Endodermal cell (in vitro differentiated cells): Measurements from ENCODE around the gene COLEC11. TPM values are rescaled to one million over a fixed set of nuclear protein-coding genes. Genes with fewer than 3 reads are reported as not detected.

ENCODE experiments used
- DNase-seq: peaks from one replicate; pipeline ENCODE4 v3.0.0-alpha.2; 2017
- H3K27ac ChIP-seq: 2 replicates; pipeline ENCODE4 v1.5.1; 2013; ENCODE audit warnings: mild to moderate bottlenecking, low read depth, low read length, moderate library complexity
- H3K27me3 ChIP-seq: 2 replicates; pipeline ENCODE4 v1.6.1; 2013; ENCODE audit warnings: mild to moderate bottlenecking, low read length, moderate library complexity; ENCODE audit not compliant: insufficient read depth, control insufficient read depth, poor library complexity, severe bottlenecking
- H3K36me3 ChIP-seq: 2 replicates; pipeline ENCODE4 v1.7.0; 2013; ENCODE audit warnings: mild to moderate bottlenecking, low read length, moderate library complexity; ENCODE audit not compliant: control insufficient read depth, insufficient read depth
- H3K4me1 ChIP-seq: one replicate; pipeline ENCODE4 v1.7.0; 2013; ENCODE audit warnings: low read length; ENCODE audit not compliant: control insufficient read depth, insufficient read depth
- H3K4me3 ChIP-seq: 2 replicates; pipeline ENCODE4 v1.5.1; 2013; ENCODE audit warnings: mild to moderate bottlenecking, low read length, moderate library complexity
- H3K9ac ChIP-seq: 2 replicates; pipeline ENCODE4 v1.6.1; 2013; ENCODE audit warnings: mild to moderate bottlenecking, low read length, moderate library complexity; ENCODE audit not compliant: poor library complexity, severe bottlenecking; ENCODE audit errors: extremely low read depth
- H3K9me3 ChIP-seq: 2 replicates; pipeline ENCODE4 v1.6.1; 2013; ENCODE audit warnings: mild to moderate bottlenecking, low read length, moderate library complexity; ENCODE audit not compliant: control insufficient read depth
- H3K27ac Mint-ChIP-seq: 2 replicates; pipeline ENCODE4 v1.8.0; 2020; ENCODE audit warnings: mixed read lengths
- H3K27me3 Mint-ChIP-seq: 2 replicates; pipeline ENCODE4 v1.8.0; 2021; ENCODE audit warnings: mild to moderate bottlenecking, mixed read lengths; ENCODE audit not compliant: insufficient read depth
- H3K36me3 Mint-ChIP-seq: 2 replicates; pipeline ENCODE4 v1.8.0; 2020; ENCODE audit warnings: low read depth, mixed read lengths
- H3K4me1 Mint-ChIP-seq: 2 replicates; pipeline ENCODE4 v1.8.0; 2020; ENCODE audit warnings: mixed read lengths
- H3K4me3 Mint-ChIP-seq: 2 replicates; pipeline ENCODE4 v1.8.0; 2020; ENCODE audit warnings: mild to moderate bottlenecking, moderate library complexity, mixed read lengths
- H3K9me3 Mint-ChIP-seq: 2 replicates; pipeline ENCODE4 v1.8.0; 2020; ENCODE audit warnings: mild to moderate bottlenecking, mixed read lengths
- CTCF ChIP-seq: fragments of 200-600 bp; sonication (generic); conservative IDR thresholded peaks from 2 replicates; pipeline ENCODE4 v1.5.0; 2021; ENCODE audit warnings: antibody characterized with exemption, mild to moderate bottlenecking
- WGBS, 2 experiments: methylation state at CpG; one replicate each; pipeline versions ENCODE4 v1.1.5 to v1.1.7; 2013; ENCODE audit warnings: missing lambda C conversion rate in 2 of 2, mixed read lengths in 1 of 2; ENCODE audit not compliant: insufficient coverage in 1 of 2, insufficient read length in 1 of 2; 5-methylcytosine and 5-hydroxymethylcytosine counted together
- total RNA-seq, 2 donors: library from RNA; stranded (reverse); fragmentation: NEBNext Ultra II Directional in 1 of 2; extraction: Animal tissue kit (Norgen Biotek cat#: 25700) in 1 of 2; gene quantifications; 2 replicates in 1 of 2; 3 replicates in 1 of 2; pipeline ENCODE4 v1.2.1, GENCODE V29; 2021

COLEC11 gene
- total RNA-seq, 2 donors from 2014 or later = 1.1 to 1.5 TPM

DNA sequence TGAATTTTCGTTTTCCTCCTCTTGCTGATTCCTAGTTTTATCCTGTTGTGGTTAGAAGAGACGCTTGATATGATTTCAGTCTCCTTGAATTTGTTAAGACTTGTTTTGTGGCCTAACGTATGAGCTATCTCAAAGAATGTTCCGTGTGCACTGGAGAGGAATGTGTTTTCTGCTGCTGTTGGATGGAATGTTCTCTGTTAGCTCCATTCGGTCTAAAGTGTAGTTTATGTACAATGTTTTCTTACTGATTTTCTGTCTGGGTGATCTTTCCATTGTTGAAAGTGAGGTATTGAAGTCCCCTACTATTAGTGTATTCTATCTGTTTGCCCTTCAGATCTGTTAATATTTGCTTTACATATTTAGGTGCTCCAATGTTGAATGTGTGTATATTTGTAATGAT, 25.9 kb downstream of the COLEC11 start:
- H3K27me3 Mint-ChIP-seq = peaks cover 20% of the 10 kb centered on the region
- Histone ChIP-seq H3K9me3 (no peaks in the 10 kb centered on the region), H3K4me3 (no peak overlapping the region), H3K27me3 (peaks cover 13% of the 10 kb centered on the region), H3K27ac (no peak overlapping the region), H3K4me1 (no peaks in the 10 kb centered on the region), H3K9ac (no peak overlapping the region), H3K36me3 (no peaks in the 10 kb centered on the region)
- no peak overlapping the region for H3K27ac Mint-ChIP-seq
- H3K9me3 Mint-ChIP-seq = peaks cover 23% of the 10 kb centered on the region
- no peak for TF ChIP-seq CTCF
- no peaks in the 10 kb centered on the region for H3K4me1 Mint-ChIP-seq
- DNase-seq = no peak
- H3K4me3 Mint-ChIP-seq = no peak overlapping the region
- no peaks in the 10 kb centered on the region for H3K36me3 Mint-ChIP-seq
- WGBS, 2 experiments = 93 to 100% methylated on average over 2 to 5 of the region's 5 CpGs

DNA sequence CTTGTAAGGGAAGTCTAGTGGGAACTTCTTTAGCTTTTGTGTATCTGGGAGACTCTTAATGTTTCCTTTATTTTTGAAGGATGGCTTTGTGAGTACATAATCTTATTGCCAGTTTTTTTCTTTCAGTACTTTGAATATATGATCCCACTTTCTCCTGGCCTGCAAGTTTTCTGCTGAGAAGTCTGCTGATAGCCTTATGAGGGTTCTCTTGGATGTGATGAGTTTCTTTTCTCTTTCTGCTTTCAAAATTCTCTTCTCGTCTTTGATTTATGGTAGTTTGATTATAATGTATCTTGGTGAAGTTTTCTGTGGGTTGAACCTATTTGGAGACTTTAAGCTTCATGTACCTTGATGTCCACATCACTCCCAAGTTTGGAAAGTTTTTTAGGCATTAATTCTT, 28.1 kb downstream of the COLEC11 start:
- no peaks in the 10 kb centered on the region for H3K9me3 ChIP-seq
- H3K27ac Mint-ChIP-seq = no peak overlapping the region
- H3K9me3 Mint-ChIP-seq = peaks cover 4% of the 10 kb centered on the region
- H3K4me1 ChIP-seq = no peaks in the 10 kb centered on the region
- H3K27me3 ChIP-seq = peaks cover 13% of the 10 kb centered on the region
- no peaks in the 10 kb centered on the region for H3K4me1 Mint-ChIP-seq
- no peak overlapping the region for H3K27ac ChIP-seq
- H3K4me3 Mint-ChIP-seq = no peak overlapping the region
- H3K36me3 Mint-ChIP-seq = no peaks in the 10 kb centered on the region
- no peak overlapping the region for H3K9ac ChIP-seq
- no peak overlapping the region for H3K4me3 ChIP-seq
- H3K36me3 ChIP-seq = no peaks in the 10 kb centered on the region
- DNase-seq = no peak
- no peak for TF ChIP-seq CTCF
- 60% methylated on average over 1 of the region's 1 CpG; no CpG with 5 or more reads in 1 of the 2 experiments for WGBS, 2 experiments
- H3K27me3 Mint-ChIP-seq = peaks cover 12% of the 10 kb centered on the region

DNA sequence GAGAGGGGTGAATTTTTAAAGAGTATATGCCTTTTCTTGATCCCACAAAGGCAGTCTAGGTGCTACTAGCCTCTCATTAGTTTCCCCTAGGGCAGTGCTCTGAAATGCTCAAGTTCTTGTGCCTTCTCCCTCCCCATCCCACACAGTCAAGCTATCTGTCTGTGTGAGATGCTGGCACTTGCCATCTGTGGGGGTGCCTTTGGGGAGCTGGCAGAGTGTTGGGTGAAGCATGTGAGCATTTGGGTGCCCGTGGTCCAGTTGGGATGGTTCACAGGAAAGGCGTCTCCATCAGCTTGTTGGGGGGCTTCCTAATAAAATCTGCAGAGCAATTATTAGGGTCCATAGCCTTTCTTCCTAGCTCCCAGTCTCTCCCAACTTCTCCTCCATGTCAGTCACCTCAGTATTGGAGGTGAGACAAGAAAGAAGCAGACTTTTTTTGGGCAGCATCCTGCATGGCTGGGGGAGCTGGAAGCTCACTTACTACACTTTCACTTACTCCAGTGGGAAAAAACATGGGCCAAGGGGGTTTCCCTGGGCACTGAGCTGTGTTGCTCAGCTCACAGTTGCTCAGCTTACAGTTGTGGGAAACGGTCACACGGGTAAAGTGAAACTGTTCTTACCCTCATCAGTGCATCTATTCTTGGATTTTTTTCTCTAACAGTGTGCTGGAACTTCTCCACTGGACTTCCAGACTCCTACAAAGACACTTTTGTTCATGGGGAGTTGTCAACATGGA, 29.3 kb downstream of the COLEC11 start:
- H3K27me3 Mint-ChIP-seq = peaks cover 9% of the 10 kb centered on the region
- H3K9me3 Mint-ChIP-seq = no peaks in the 10 kb centered on the region
- Histone ChIP-seq H3K4me1 (no peaks in the 10 kb centered on the region), H3K4me3 (no peak overlapping the region), H3K27me3 (peaks cover 7% of the 10 kb centered on the region), H3K9me3 (no peaks in the 10 kb centered on the region), H3K27ac (no peak overlapping the region), H3K36me3 (no peaks in the 10 kb centered on the region), H3K9ac (no peak overlapping the region)
- H3K4me1 Mint-ChIP-seq = peaks cover 2% of the 10 kb centered on the region
- no peak overlapping the region for H3K4me3 Mint-ChIP-seq
- no peak for DNase-seq
- WGBS, 2 experiments = 89 to 100% methylated on average over 3 to 4 of the region's 4 CpGs
- H3K27ac Mint-ChIP-seq = no peak overlapping the region
- TF ChIP-seq CTCF = no peak
- no peaks in the 10 kb centered on the region for H3K36me3 Mint-ChIP-seq
